Spleen (tissue), 11 donors: ENCODE measurements around the gene CCDC157. TPM values are rescaled to one million over a fixed set of nuclear protein-coding genes. Genes with fewer than 3 reads are reported as not detected.
A peak's percentile ranks its signal among the peaks of the same experiment; 100 is the strongest.
"Not testable (repeated sequence)": the region's sequence is repeated elsewhere in the genome, so short reads cannot be mapped to it uniquely, and the experiment has no call there.

Experiments
- DNase-seq: peaks from one replicate; pipeline ENCODE4 v3.0.0-alpha.2; 2020
- H3K27ac ChIP-seq, 8 donors: fragments of 200-600 bp; sonication (generic) in 7 of 8; 1 replicate in 4 of 8; 2 replicates in 4 of 8; pipeline versions ENCODE4 v1.5.0 to v1.8.0; 2016 to 2021; ENCODE audit warnings: inconsistent platforms in 4 of 8, mild to moderate bottlenecking in 4 of 8, moderate library complexity in 1 of 8
- H3K27me3 ChIP-seq, 7 donors: fragments of 200-600 bp; sonication (generic) in 6 of 7; replicated peaks in 1 of 7; 1 replicate in 4 of 7; 2 replicates in 3 of 7; pipeline versions ENCODE4 v1.5.0 to v1.8.0; 2016 to 2021; ENCODE audit warnings: inconsistent platforms in 3 of 7, mild to moderate bottlenecking in 1 of 7
- H3K36me3 ChIP-seq, 6 donors: fragments of 200-600 bp; sonication (generic) in 5 of 6; 1 replicate in 4 of 6; 2 replicates in 2 of 6; pipeline versions ENCODE4 v1.5.0 to v1.8.0; 2016 to 2021; ENCODE audit warnings: inconsistent platforms in 2 of 6
- H3K4me1 ChIP-seq, 6 donors: fragments of 200-600 bp; sonication (generic) in 5 of 6; 1 replicate in 3 of 6; 2 replicates in 3 of 6; pipeline versions ENCODE4 v1.5.0 to v1.8.0; 2016 to 2021; ENCODE audit warnings: inconsistent platforms in 3 of 6
- H3K4me3 ChIP-seq, 8 donors: fragments of 200-600 bp; sonication (generic) in 7 of 8; 1 replicate in 4 of 8; 2 replicates in 4 of 8; pipeline versions ENCODE4 v1.5.0 to v1.8.0; 2016 to 2021; ENCODE audit warnings: inconsistent platforms in 4 of 8, mild to moderate bottlenecking in 4 of 8, moderate library complexity in 2 of 8
- H3K9me3 ChIP-seq, 8 donors: fragments of 200-600 bp; sonication (generic) in 7 of 8; 1 replicate in 4 of 8; 2 replicates in 4 of 8; pipeline versions ENCODE4 v1.5.0 to v1.8.0; 2016 to 2021; ENCODE audit warnings: inconsistent platforms in 4 of 8
- POLR2A ChIP-seq, 3 donors: fragments of 450-650 bp; IDR thresholded peaks; one replicate each; pipeline ENCODE4 v1.5.1; 2017; ENCODE audit warnings: antibody characterized with exemption in 3 of 3, mild to moderate bottlenecking in 1 of 3
- POLR2AphosphoS5 ChIP-seq, 3 donors: sonication (generic); formaldehyde crosslinking; IDR thresholded peaks; one replicate each; pipeline ENCODE4 v1.5.1; 2017; ENCODE audit warnings: antibody characterized with exemption in 3 of 3
- WGBS, 5 donors: extraction: QIAGEN DNeasy Blood & Tissue Kit in 3 of 5; methylation state at CpG; one replicate each; pipeline versions ENCODE4 v1.1.5 to v1.1.7; 2013 to 2018; 5-methylcytosine and 5-hydroxymethylcytosine counted together
- intact Hi-C: fragments of 100-400 bp; cut with DNase I; formaldehyde crosslinking; loops from one replicate; pipeline ENCODE4 v1.15.0; 2023; ENCODE audit warnings: low total_unique reads
- polyA plus RNA-seq, 3 donors: library from polyadenylated mRNA; stranded (reverse); fragments of 200-250 nt; gene quantifications; one replicate each; pipeline ENCODE4 v1.2.1, GENCODE V29; 2013
- total RNA-seq, 7 donors: library from RNA; depleted of rRNA in 3 of 7; stranded (reverse); fragments of >200 nt in 3 of 7; fragmentation: NEBNext Ultra II Directional in 4 of 7; extraction: Animal tissue kit (Norgen Biotek cat#: 25700) in 4 of 7; gene quantifications; one replicate each; pipeline versions ENCODE4 v1.1.0 to v1.2.1, GENCODE V29; 2016 to 2021
- TF ChIP-seq, protein P1 (sequence below), 11 experiments: fragments of 200-600 bp in 7 of 11; fragments of 450-650 bp in 4 of 11; sonication (generic) in 4 of 11; IDR thresholded peaks in 8 of 11; conservative IDR thresholded peaks in 3 of 11; 1 replicate in 7 of 11; 2 replicates in 4 of 11; pipeline versions ENCODE4 v1.4.0 to v1.8.0; 2016 to 2021; ENCODE audit warnings: antibody characterized with exemption in 11 of 11, inconsistent platforms in 4 of 11, mild to moderate bottlenecking in 1 of 11
- donor health status: healthy with polysubstance abuse.
- donor health status: DM: no; HTN: no; CAD: no; lungs with moderate emphysema.
- donor health status: DM: no; HTN: no; CAD: no.
- donor health status: Bipolar disorder and iron deficiency.
- donor health status: healthy.
- donor health status: DM: no; HTN: no; CAD: no.
- donor health status: DM: yes; HTN: yes; CAD: no.

Gene CCDC157
- total and polyA plus RNA-seq, 10 donors, result 2.1 to 8.1 (median 3.7) TPM

DNA sequence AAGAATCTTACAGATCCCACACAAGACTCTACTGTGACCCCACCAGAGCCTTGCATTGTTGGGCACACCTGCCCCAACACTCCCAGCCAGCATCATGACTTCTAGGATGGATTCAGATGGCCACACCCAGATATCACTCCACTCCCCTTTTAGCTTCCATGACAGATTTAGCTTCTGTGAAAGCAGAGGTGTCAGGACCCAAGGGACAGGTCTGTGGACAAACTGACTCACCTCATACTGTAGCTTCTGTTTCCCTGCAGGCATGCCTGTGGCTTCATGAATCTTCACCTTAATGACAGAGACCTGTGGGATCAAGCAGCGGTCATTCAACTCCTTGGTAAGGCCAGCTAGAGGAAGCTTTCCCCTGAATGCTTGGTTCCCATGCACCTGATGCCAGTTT, 21.6 kb upstream of the CCDC157 start:
- Histone ChIP-seq H3K27ac (peak overlapping the region in 1 of 8 donors; percentile 11), H3K4me3 (no peak overlapping the region), H3K4me1 (peaks cover 0 to 45% (median 19%) of the 10 kb centered on the region in 6 donors), H3K27me3 (no peaks in the 10 kb centered on the region), H3K9me3 (no peaks in the 10 kb centered on the region), H3K36me3 (peaks cover 13 to 100% (median 99%) of the 10 kb centered on the region in 6 donors)
- WGBS, 5 donors, result 89 to 100% (median 97%) methylated on average over 1 of the region's 1 CpG
- intact Hi-C loops, result no loop called here
- TF ChIP-seq POLR2A (IDR thresholded peaks at IDR 0.05) (no peak), POLR2AphosphoS5 (IDR thresholded peaks at IDR 0.05) (no peak)
- TF ChIP-seq, protein P1, sequence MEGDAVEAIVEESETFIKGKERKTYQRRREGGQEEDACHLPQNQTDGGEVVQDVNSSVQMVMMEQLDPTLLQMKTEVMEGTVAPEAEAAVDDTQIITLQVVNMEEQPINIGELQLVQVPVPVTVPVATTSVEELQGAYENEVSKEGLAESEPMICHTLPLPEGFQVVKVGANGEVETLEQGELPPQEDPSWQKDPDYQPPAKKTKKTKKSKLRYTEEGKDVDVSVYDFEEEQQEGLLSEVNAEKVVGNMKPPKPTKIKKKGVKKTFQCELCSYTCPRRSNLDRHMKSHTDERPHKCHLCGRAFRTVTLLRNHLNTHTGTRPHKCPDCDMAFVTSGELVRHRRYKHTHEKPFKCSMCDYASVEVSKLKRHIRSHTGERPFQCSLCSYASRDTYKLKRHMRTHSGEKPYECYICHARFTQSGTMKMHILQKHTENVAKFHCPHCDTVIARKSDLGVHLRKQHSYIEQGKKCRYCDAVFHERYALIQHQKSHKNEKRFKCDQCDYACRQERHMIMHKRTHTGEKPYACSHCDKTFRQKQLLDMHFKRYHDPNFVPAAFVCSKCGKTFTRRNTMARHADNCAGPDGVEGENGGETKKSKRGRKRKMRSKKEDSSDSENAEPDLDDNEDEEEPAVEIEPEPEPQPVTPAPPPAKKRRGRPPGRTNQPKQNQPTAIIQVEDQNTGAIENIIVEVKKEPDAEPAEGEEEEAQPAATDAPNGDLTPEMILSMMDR (IDR thresholded peaks at IDR 0.05 in 8 of 11, conservative IDR thresholded peaks at IDR 0.05 in 3 of 11), result no peak
- no peak for DNase-seq

GRCh38 chr22:30336752-30337460, 19.9 kb upstream of the CCDC157 start:
- Histone ChIP-seq H3K36me3 (peaks cover 15 to 100% (median 100%) of the 10 kb centered on the region in 6 donors), H3K27ac (peak overlapping the region in 2 of 8 donors; percentile 14 to 42)
- intact Hi-C loops, result no loop called here

DNA sequence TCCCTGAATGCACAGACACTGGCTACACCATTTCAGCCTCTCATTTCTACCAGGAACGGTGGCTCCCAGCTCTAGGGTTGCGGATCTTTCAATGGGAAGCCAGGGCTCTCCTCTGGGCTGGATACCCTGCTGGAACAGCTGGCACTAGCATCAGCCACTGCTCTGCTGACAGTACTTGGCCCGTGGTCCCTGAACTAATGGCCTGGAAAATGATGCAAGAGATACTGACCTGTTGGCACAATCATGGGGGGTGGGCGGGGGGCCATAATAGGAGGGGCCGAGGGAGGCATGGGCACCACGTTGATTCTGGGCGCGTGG, 19.4 kb upstream of the CCDC157 start:
- Histone ChIP-seq H3K4me1 (peaks cover 4 to 64% (median 37%) of the 10 kb centered on the region in 6 donors), H3K36me3 (peaks cover 15 to 100% (median 100%) of the 10 kb centered on the region in 6 donors), H3K27me3 (no peaks in the 10 kb centered on the region), H3K27ac (peak overlapping the region in 2 of 8 donors; percentile 14 to 42), H3K9me3 (no peaks in the 10 kb centered on the region), H3K4me3 (no peak overlapping the region)
- intact Hi-C loops, result no loop called here
- WGBS, 5 donors, result 87 to 94% (median 91%) methylated on average over 7 to 8 of the region's 8 CpGs
- no peak for TF ChIP-seq POLR2A (IDR thresholded peaks at IDR 0.05)
- TF ChIP-seq, protein P1 (IDR thresholded peaks at IDR 0.05 in 8 of 11, conservative IDR thresholded peaks at IDR 0.05 in 3 of 11), result no peak
- no peak for DNase-seq

More at GRCh38 chr22:30336752-30337460, 19.9 kb upstream of the CCDC157 start:
- TF ChIP-seq, protein P1 (IDR thresholded peaks at IDR 0.05 in 8 of 11, conservative IDR thresholded peaks at IDR 0.05 in 3 of 11), result no peak
- no peak for TF ChIP-seq POLR2A (IDR thresholded peaks at IDR 0.05)
- TF ChIP-seq POLR2AphosphoS5 (IDR thresholded peaks at IDR 0.05), result no peak
- Histone ChIP-seq H3K27me3 (no peaks in the 10 kb centered on the region), H3K4me3 (no peak overlapping the region), H3K4me1 (peaks cover 3 to 62% (median 32%) of the 10 kb centered on the region in 6 donors), H3K9me3 (no peaks in the 10 kb centered on the region)
- DNase-seq, result no peak
- WGBS, 5 donors, result 86 to 100% (median 93%) methylated on average over 1 to 4 of the region's 4 CpGs

DNA sequence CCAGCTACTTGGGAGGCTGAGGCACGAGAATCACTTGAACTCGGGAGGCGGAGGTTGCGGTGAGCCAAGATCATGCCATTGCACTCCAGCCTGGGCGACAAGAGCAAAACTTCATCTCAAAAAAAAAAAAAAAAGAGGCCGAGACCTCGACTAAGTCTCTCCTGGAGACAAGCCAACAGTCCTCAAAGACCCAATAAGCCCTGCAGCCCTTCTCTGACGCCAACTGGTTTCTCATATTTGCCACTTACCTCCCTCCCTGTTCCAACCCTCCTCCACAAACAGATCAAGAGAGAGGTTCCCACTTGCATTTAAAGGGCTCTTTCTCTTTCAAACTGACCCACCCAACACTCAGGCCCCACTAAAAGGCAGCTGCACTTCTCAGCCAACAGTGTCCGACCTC, 18.5 kb upstream of the CCDC157 start:
- intact Hi-C loops, H3K9me3 ChIP-seq, H3K27me3 ChIP-seq, DNase-seq, H3K4me3 ChIP-seq: not testable (repeated sequence)
- Histone ChIP-seq H3K27ac (peak overlapping the region in 3 of 8 donors; percentile 2 to 42 (median 14)), H3K36me3 (peaks cover 15 to 100% (median 100%) of the 10 kb centered on the region in 6 donors), H3K4me1 (peaks cover 4 to 58% (median 40%) of the 10 kb centered on the region in 6 donors)
- WGBS, 5 donors, result 79 to 89% (median 87%) methylated on average over 8 to 9 of the region's 9 CpGs
